ENCODE data around the gene TTC19. TPM values are rescaled to one million over a fixed set of nuclear protein-coding genes. Genes with fewer than 3 reads are reported as not detected.

Gene TTC19
- total RNA-seq, 1 experiment from 2014 or later: 60.3 TPM

DNA sequence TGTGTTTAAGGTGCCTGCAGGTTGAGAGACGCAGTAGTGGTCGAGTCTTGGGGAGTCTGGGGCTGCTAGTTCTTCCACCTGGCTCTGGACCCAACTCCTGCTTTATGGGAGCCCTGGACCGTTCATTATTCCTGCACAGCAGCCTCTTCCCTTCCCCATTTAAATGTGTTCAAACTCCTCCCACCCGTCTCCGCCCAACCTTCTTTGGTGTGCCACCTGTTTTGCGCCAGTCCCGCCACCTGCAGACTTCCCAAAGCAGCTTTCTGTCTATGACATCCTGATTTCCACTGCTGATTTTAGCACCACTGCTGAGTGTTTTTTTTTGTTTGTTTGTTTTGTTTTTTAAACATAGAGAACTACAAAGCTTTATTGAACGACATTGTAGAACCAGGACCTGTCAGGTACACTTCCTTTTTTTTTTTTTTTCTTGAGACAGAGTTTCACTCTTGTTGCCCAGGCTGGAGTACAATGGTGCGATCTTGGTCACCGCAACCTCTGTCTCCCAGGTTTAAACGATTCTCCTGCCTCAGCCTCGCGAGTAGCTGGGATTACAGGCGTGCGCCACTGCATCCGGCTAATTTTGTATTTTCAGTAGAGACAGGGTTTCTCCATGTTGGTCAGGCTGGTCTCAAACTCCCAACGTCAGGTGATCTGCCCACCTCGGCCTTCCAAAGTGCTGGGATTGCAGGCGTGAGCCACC, 41.9 kb upstream of the TTC19 start:
- no peaks in the 10 kb centered on the region for H3K27me3 ChIP-seq (ENCODE audit: low read length)
- H3K27ac ChIP-seq (ENCODE audit: low read length): no peak overlapping the region
- H3K9me3 ChIP-seq (ENCODE audit: low read length): no peaks in the 10 kb centered on the region
- no peaks in the 10 kb centered on the region for H4K20me1 ChIP-seq (ENCODE audit: insufficient read depth, low read depth, low read length)
- DNase-seq: no peak
- H3K9ac ChIP-seq (ENCODE audit: low read length): no peak overlapping the region
- peaks cover 31% of the 10 kb centered on the region for H3K4me1 ChIP-seq (ENCODE audit: low read length)
- H2AFZ ChIP-seq (ENCODE audit: low read length): no peak overlapping the region
- no peaks in the 10 kb centered on the region for H3K9me2 ChIP-seq (replicated peaks; ENCODE audit: insufficient read depth, low read length)
- H3K4me2 ChIP-seq (ENCODE audit: low read depth, low read length, poor library complexity, severe bottlenecking): no peak overlapping the region
- no peaks in the 10 kb centered on the region for H3K36me3 ChIP-seq (ENCODE audit: insufficient read depth, low read length)
- H3K4me3 ChIP-seq (ENCODE audit: low read length): no peak overlapping the region
- no peaks in the 10 kb centered on the region for H3K79me2 ChIP-seq (ENCODE audit: low read length)

- Histone ChIP-seq H3K4me3 (ENCODE audit: low read length) (no peak overlapping the region), H3K9me3 (ENCODE audit: low read length) (no peaks in the 10 kb centered on the region), H4K20me1 (ENCODE audit: insufficient read depth, low read depth, low read length) (no peaks in the 10 kb centered on the region), H3K79me2 (ENCODE audit: low read length) (no peaks in the 10 kb centered on the region), H3K4me1 (ENCODE audit: low read length) (peaks cover 28% of the 10 kb centered on the region), H3K9me2 (replicated peaks; ENCODE audit: insufficient read depth, low read length) (no peaks in the 10 kb centered on the region), H3K9ac (ENCODE audit: low read length) (peak overlapping the region; percentile 3; the same call in 1 of the 2 replicates), H3K36me3 (ENCODE audit: insufficient read depth, low read length) (no peaks in the 10 kb centered on the region), H3K27me3 (ENCODE audit: low read length) (no peaks in the 10 kb centered on the region), H2AFZ (ENCODE audit: low read length) (no peak overlapping the region), H3K4me2 (ENCODE audit: low read depth, low read length, poor library complexity, severe bottlenecking) (peak overlapping the region; percentile 46), H3K27ac (ENCODE audit: low read length) (no peak overlapping the region; the same call in 1 of the 2 replicates)
- no peak for DNase-seq
Observed at GRCh38 chr17:15958484-15958854, 41.2 kb upstream of the TTC19 start.

GRCh38 chr17:15963670-15964110, 35.9 kb upstream of the TTC19 start:
- no peak overlapping the region for H2AFZ ChIP-seq (ENCODE audit: low read length)
- H3K79me2 ChIP-seq (ENCODE audit: low read length): no peaks in the 10 kb centered on the region
- H3K9me2 ChIP-seq (replicated peaks; ENCODE audit: insufficient read depth, low read length): no peaks in the 10 kb centered on the region
- no peak overlapping the region for H3K4me2 ChIP-seq (ENCODE audit: low read depth, low read length, poor library complexity, severe bottlenecking)
- DNase-seq: no peak
- H3K36me3 ChIP-seq (ENCODE audit: insufficient read depth, low read length): no peaks in the 10 kb centered on the region
- no peaks in the 10 kb centered on the region for H4K20me1 ChIP-seq (ENCODE audit: insufficient read depth, low read depth, low read length)
- H3K27me3 ChIP-seq (ENCODE audit: low read length): no peaks in the 10 kb centered on the region
- H3K9me3 ChIP-seq (ENCODE audit: low read length): no peaks in the 10 kb centered on the region
- H3K4me3 ChIP-seq (ENCODE audit: low read length): no peak overlapping the region
- H3K9ac ChIP-seq (ENCODE audit: low read length): no peak overlapping the region
- H3K4me1 ChIP-seq (ENCODE audit: low read length): peaks cover 24% of the 10 kb centered on the region
- H3K27ac ChIP-seq (ENCODE audit: low read length): no peak overlapping the region

GRCh38 chr17:15965528-15965927, 34.1 kb upstream of the TTC19 start:
- Histone ChIP-seq H3K4me1 (ENCODE audit: low read length) (peaks cover 12% of the 10 kb centered on the region), H3K9me2 (replicated peaks; ENCODE audit: insufficient read depth, low read length) (no peaks in the 10 kb centered on the region), H3K36me3 (ENCODE audit: insufficient read depth, low read length) (no peaks in the 10 kb centered on the region), H3K79me2 (ENCODE audit: low read length) (no peaks in the 10 kb centered on the region), H3K9ac (ENCODE audit: low read length) (no peak overlapping the region), H2AFZ (ENCODE audit: low read length) (no peak overlapping the region), H3K9me3 (ENCODE audit: low read length) (no peaks in the 10 kb centered on the region), H3K27me3 (ENCODE audit: low read length) (no peaks in the 10 kb centered on the region), H3K4me3 (ENCODE audit: low read length) (no peak overlapping the region), H3K27ac (ENCODE audit: low read length) (no peak overlapping the region), H3K4me2 (ENCODE audit: low read depth, low read length, poor library complexity, severe bottlenecking) (no peak overlapping the region), H4K20me1 (ENCODE audit: insufficient read depth, low read depth, low read length) (no peaks in the 10 kb centered on the region)
- no peak for DNase-seq

- Histone ChIP-seq H3K36me3 (ENCODE audit: insufficient read depth, low read length) (no peaks in the 10 kb centered on the region), H3K9me2 (replicated peaks; ENCODE audit: insufficient read depth, low read length) (no peaks in the 10 kb centered on the region), H3K4me2 (ENCODE audit: low read depth, low read length, poor library complexity, severe bottlenecking) (no peak overlapping the region), H3K79me2 (ENCODE audit: low read length) (no peaks in the 10 kb centered on the region), H3K9me3 (ENCODE audit: low read length) (no peaks in the 10 kb centered on the region), H3K4me1 (ENCODE audit: low read length) (peaks cover 12% of the 10 kb centered on the region), H3K27me3 (ENCODE audit: low read length) (no peaks in the 10 kb centered on the region), H3K4me3 (ENCODE audit: low read length) (no peak overlapping the region), H4K20me1 (ENCODE audit: insufficient read depth, low read depth, low read length) (no peaks in the 10 kb centered on the region), H2AFZ (ENCODE audit: low read length) (no peak overlapping the region), H3K9ac (ENCODE audit: low read length) (no peak overlapping the region), H3K27ac (ENCODE audit: low read length) (no peak overlapping the region)
- DNase-seq: no peak
Observed at GRCh38 chr17:15966183-15966878, 33.3 kb upstream of the TTC19 start.

DNA sequence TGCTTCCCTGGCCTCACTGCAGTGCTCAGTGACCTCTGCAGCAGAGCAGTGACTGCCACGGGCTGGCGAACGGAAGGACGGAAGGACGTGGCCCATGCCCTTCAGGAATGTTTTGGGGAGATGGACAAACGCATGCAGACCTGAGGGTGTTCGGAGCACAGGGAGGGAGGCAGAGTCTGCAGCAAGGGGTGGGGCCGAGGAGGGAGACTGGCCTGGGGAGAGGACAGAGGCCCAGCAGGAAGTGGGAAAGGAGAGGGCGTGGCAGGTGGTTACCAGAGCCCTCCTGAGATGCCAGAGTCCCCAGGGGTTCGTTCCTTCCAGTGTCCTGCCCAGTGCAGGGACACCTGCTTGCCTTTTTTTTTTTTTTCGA, 32.8 kb upstream of the TTC19 start:
- H3K9me3 ChIP-seq (ENCODE audit: low read length): no peaks in the 10 kb centered on the region
- no peak overlapping the region for H3K9ac ChIP-seq (ENCODE audit: low read length)
- DNase-seq: no peak
- no peaks in the 10 kb centered on the region for H3K79me2 ChIP-seq (ENCODE audit: low read length)
- no peaks in the 10 kb centered on the region for H3K9me2 ChIP-seq (replicated peaks; ENCODE audit: insufficient read depth, low read length)
- no peak overlapping the region for H3K4me3 ChIP-seq (ENCODE audit: low read length)
- peaks cover 12% of the 10 kb centered on the region for H3K4me1 ChIP-seq (ENCODE audit: low read length)
- no peaks in the 10 kb centered on the region for H3K27me3 ChIP-seq (ENCODE audit: low read length)
- H3K36me3 ChIP-seq (ENCODE audit: insufficient read depth, low read length): no peaks in the 10 kb centered on the region
- no peak overlapping the region for H2AFZ ChIP-seq (ENCODE audit: low read length)
- H4K20me1 ChIP-seq (ENCODE audit: insufficient read depth, low read depth, low read length): no peaks in the 10 kb centered on the region
- no peak overlapping the region for H3K27ac ChIP-seq (ENCODE audit: low read length)
- H3K4me2 ChIP-seq (ENCODE audit: low read depth, low read length, poor library complexity, severe bottlenecking): no peak overlapping the region

- Histone ChIP-seq H4K20me1 (ENCODE audit: insufficient read depth, low read depth, low read length) (no peaks in the 10 kb centered on the region), H3K9me2 (replicated peaks; ENCODE audit: insufficient read depth, low read length) (no peaks in the 10 kb centered on the region), H3K27ac (ENCODE audit: low read length) (no peak overlapping the region), H3K9me3 (ENCODE audit: low read length) (no peaks in the 10 kb centered on the region), H3K4me2 (ENCODE audit: low read depth, low read length, poor library complexity, severe bottlenecking) (no peak overlapping the region), H3K9ac (ENCODE audit: low read length) (no peak overlapping the region), H3K27me3 (ENCODE audit: low read length) (no peaks in the 10 kb centered on the region), H3K4me3 (ENCODE audit: low read length) (no peak overlapping the region), H2AFZ (ENCODE audit: low read length) (no peak overlapping the region), H3K79me2 (ENCODE audit: low read length) (no peaks in the 10 kb centered on the region), H3K4me1 (ENCODE audit: low read length) (peaks cover 12% of the 10 kb centered on the region), H3K36me3 (ENCODE audit: insufficient read depth, low read length) (no peaks in the 10 kb centered on the region)
- no peak for DNase-seq
Observed at GRCh38 chr17:15967706-15968399, 31.8 kb upstream of the TTC19 start.

GRCh38 chr17:15969463-15969862, 30.2 kb upstream of the TTC19 start:
- H3K4me3 ChIP-seq (ENCODE audit: low read length): no peak overlapping the region
- H3K9me3 ChIP-seq (ENCODE audit: low read length): no peaks in the 10 kb centered on the region
- H3K79me2 ChIP-seq (ENCODE audit: low read length): no peaks in the 10 kb centered on the region
- no peak overlapping the region for H2AFZ ChIP-seq (ENCODE audit: low read length)
- peaks cover 12% of the 10 kb centered on the region for H3K4me1 ChIP-seq (ENCODE audit: low read length)
- H3K36me3 ChIP-seq (ENCODE audit: insufficient read depth, low read length): no peaks in the 10 kb centered on the region
- H3K9ac ChIP-seq (ENCODE audit: low read length): no peak overlapping the region
- H3K4me2 ChIP-seq (ENCODE audit: low read depth, low read length, poor library complexity, severe bottlenecking): no peak overlapping the region
- H3K27ac ChIP-seq (ENCODE audit: low read length): no peak overlapping the region
- no peaks in the 10 kb centered on the region for H4K20me1 ChIP-seq (ENCODE audit: insufficient read depth, low read depth, low read length)
- DNase-seq: no peak
- H3K9me2 ChIP-seq (replicated peaks; ENCODE audit: insufficient read depth, low read length): no peaks in the 10 kb centered on the region
- no peaks in the 10 kb centered on the region for H3K27me3 ChIP-seq (ENCODE audit: low read length)
